Upper lobe of left lung (tissue), 4 donors: Measurements from ENCODE around the gene C11orf16.

Source experiments
- EP300 ChIP-seq, 4 donors: sonication (generic); formaldehyde crosslinking; IDR thresholded peaks; one replicate each; pipeline ENCODE4 v1.5.1; 2017; ENCODE audit warnings: antibody characterized with exemption in 4 of 4, control low read depth in 2 of 4
- POLR2A ChIP-seq, 4 donors: fragments of 450-650 bp; IDR thresholded peaks; one replicate each; pipeline ENCODE4 v1.5.1; 2016 to 2017; ENCODE audit warnings: antibody characterized with exemption in 4 of 4, mild to moderate bottlenecking in 2 of 4
- POLR2AphosphoS5 ChIP-seq, 2 donors: sonication (generic); formaldehyde crosslinking; IDR thresholded peaks; one replicate each; pipeline ENCODE4 v1.5.1; 2017; ENCODE audit warnings: antibody characterized with exemption in 2 of 2
- TF ChIP-seq, protein P1 (sequence below), 6 experiments: fragments of 450-650 bp in 4 of 6; fragments of 200-600 bp in 2 of 6; sonication (generic) in 2 of 6; IDR thresholded peaks; one replicate each; pipeline ENCODE4 v1.5.1; 2016 to 2019; ENCODE audit warnings: antibody characterized with exemption in 6 of 6

DNA sequence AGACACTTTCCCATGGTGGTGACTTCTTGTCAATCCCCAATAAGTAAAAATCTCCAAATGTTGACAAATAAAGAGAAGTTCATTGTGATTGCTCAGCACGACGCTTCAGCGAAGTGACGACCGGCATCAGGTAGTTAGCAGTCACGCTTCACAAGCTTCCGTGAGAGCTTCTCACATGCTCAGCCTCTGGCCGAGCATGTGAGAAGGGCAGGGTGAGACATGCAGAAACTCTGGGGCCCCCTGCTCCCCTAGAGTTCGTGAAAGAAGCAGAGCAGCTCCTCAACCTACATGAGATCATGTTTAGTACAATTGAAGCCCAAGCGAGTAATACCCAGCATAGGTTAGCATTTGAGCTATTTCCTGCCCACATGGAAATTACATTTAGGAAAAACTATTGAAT is 4.4 kb upstream of the C11orf16 start:
- TF ChIP-seq, protein P1, sequence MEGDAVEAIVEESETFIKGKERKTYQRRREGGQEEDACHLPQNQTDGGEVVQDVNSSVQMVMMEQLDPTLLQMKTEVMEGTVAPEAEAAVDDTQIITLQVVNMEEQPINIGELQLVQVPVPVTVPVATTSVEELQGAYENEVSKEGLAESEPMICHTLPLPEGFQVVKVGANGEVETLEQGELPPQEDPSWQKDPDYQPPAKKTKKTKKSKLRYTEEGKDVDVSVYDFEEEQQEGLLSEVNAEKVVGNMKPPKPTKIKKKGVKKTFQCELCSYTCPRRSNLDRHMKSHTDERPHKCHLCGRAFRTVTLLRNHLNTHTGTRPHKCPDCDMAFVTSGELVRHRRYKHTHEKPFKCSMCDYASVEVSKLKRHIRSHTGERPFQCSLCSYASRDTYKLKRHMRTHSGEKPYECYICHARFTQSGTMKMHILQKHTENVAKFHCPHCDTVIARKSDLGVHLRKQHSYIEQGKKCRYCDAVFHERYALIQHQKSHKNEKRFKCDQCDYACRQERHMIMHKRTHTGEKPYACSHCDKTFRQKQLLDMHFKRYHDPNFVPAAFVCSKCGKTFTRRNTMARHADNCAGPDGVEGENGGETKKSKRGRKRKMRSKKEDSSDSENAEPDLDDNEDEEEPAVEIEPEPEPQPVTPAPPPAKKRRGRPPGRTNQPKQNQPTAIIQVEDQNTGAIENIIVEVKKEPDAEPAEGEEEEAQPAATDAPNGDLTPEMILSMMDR (IDR thresholded peaks at IDR 0.05): no peak
- TF ChIP-seq POLR2AphosphoS5 (IDR thresholded peaks at IDR 0.05) (no peak), POLR2A (IDR thresholded peaks at IDR 0.05) (no peak), EP300 (IDR thresholded peaks at IDR 0.05) (no peak)
